Bronchial epithelial cell (primary cell): ENCODE measurements around the gene KRT80. TPM values are rescaled to one million over a fixed set of nuclear protein-coding genes. Genes with fewer than 3 reads are reported as not detected.
A peak's percentile ranks its signal among the peaks of the same experiment; 100 is the strongest.

Source experiments
- DNase-seq: peaks from one replicate; pipeline ENCODE4 v3.0.0-alpha.2; 2010; ENCODE audit warnings: low read depth
- FAIRE-seq: peaks from 2 replicates; lab custom pipeline; 2011; peaks lifted over from hg19 to GRCh38; lab: Jason Lieb, UNC
- H3K27me3 ChIP-seq: 2 replicates; pipeline ENCODE4 v1.5.1; 2011; ENCODE audit warnings: low read length; ENCODE audit not compliant: control insufficient read depth, insufficient read depth
- H3K36me3 ChIP-seq: 2 replicates; pipeline ENCODE4 v1.5.1; 2011; ENCODE audit warnings: low read length; ENCODE audit not compliant: control insufficient read depth, insufficient read depth
- H3K4me3 ChIP-seq: 2 replicates; pipeline ENCODE4 v1.5.1; 2011; ENCODE audit warnings: mild to moderate bottlenecking, low read depth, low read length, control low read depth
- CTCF ChIP-seq: IDR thresholded peaks from 2 replicates; pipeline ENCODE4 v1.5.1; 2011; ENCODE audit warnings: mild to moderate bottlenecking, moderate library complexity, low read length, control low read depth, inconsistent platforms; ENCODE audit not compliant: insufficient read depth, severe bottlenecking
- total RNA-seq: library from RNA; depleted of rRNA; stranded (reverse); fragments of >200 nt; gene quantifications from 2 replicates; pipeline ENCODE4 v1.2.1, GENCODE V29; 2014

Gene KRT80
- total RNA-seq, 1 donor from 2014 or later = 14.7 TPM

- FAIRE-seq = no peak
- H3K4me3 ChIP-seq = no peak overlapping the region
These were observed 29.4 kb upstream of the KRT80 start for GRCh38 chr12:52221070-52221781.

GRCh38 chr12:52220477-52220876 is 28.7 kb upstream of the KRT80 start:
- DNase-seq (no peak), FAIRE-seq (no peak)
- H3K36me3 ChIP-seq = no peaks in the 10 kb centered on the region
- no peaks in the 10 kb centered on the region for H3K27me3 ChIP-seq
- TF ChIP-seq CTCF = no peak
- no peak overlapping the region for H3K4me3 ChIP-seq

More at GRCh38 chr12:52221070-52221781, 29.4 kb upstream of the KRT80 start:
- Histone ChIP-seq H3K27me3 (no peaks in the 10 kb centered on the region), H3K36me3 (no peaks in the 10 kb centered on the region)
- no peak for DNase-seq
- TF ChIP-seq CTCF = no peak

- no peaks in the 10 kb centered on the region for H3K36me3 ChIP-seq
- DNase-seq (no peak), FAIRE-seq (no peak)
- no peaks in the 10 kb centered on the region for H3K27me3 ChIP-seq
- no peak for TF ChIP-seq CTCF
- H3K4me3 ChIP-seq = no peak overlapping the region
These were observed 26.2 kb upstream of the KRT80 start for GRCh38 chr12:52218001-52218400.

- Histone ChIP-seq H3K36me3 (no peaks in the 10 kb centered on the region), H3K27me3 (no peaks in the 10 kb centered on the region), H3K4me3 (no peak overlapping the region)
- FAIRE-seq (no peak), DNase-seq (peak; percentile 87)
- no peak for TF ChIP-seq CTCF
These were observed 25.4 kb upstream of the KRT80 start for GRCh38 chr12:52217223-52217622.

GRCh38 chr12:52216807-52217206 is 25.0 kb upstream of the KRT80 start:
- no peak for TF ChIP-seq CTCF
- H3K36me3 ChIP-seq = no peaks in the 10 kb centered on the region
- FAIRE-seq (no peak), DNase-seq (no peak)
- H3K4me3 ChIP-seq = no peak overlapping the region
- H3K27me3 ChIP-seq = no peaks in the 10 kb centered on the region

- DNase-seq = no peak
- H3K4me3 ChIP-seq = no peak overlapping the region
These were observed 24.3 kb upstream of the KRT80 start for GRCh38 chr12:52216100-52216499.

More at GRCh38 chr12:52216100-52216499, 24.3 kb upstream of the KRT80 start:
- H3K27me3 ChIP-seq = no peaks in the 10 kb centered on the region
- no peak for FAIRE-seq
- TF ChIP-seq CTCF = no peak
- H3K36me3 ChIP-seq = no peaks in the 10 kb centered on the region
